ENCODE results near the gene VPS13C. TPM values are rescaled to one million over a fixed set of nuclear protein-coding genes. Genes with fewer than 3 reads are reported as not detected.

The VPS13C gene
- total RNA-seq, 1 donor from 2014 or later: 103 TPM

- DNase-seq (ENCODE audit: low read depth in 2 of 2): no peak
Measured at GRCh38 chr15:61819386-61819785, 240.9 kb downstream of the VPS13C start.

DNA sequence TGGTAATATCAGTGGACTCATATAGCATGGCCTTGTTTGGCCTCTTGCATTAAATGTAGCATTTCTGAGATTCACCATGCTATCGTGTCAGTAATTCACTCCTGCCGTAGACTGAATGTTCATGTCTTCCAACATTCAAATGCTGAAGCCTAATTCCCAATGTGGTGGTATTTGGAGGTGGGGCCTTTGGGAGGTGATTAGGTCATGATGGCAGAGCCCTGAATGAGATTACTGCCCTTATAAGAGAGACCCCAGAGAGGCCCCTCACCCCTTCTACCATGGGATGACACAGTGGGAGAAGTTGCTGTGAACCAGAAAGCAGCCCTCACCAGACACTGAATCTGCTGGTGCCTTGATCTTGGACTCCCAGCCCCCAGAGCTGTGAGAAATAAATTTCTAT is 241.4 kb downstream of the VPS13C start:
- no peak for DNase-seq (ENCODE audit: low read depth in 2 of 2)

- no peak for DNase-seq (ENCODE audit: low read depth in 2 of 2)
Measured at GRCh38 chr15:61816856-61817255, 243.4 kb downstream of the VPS13C start.

DNA sequence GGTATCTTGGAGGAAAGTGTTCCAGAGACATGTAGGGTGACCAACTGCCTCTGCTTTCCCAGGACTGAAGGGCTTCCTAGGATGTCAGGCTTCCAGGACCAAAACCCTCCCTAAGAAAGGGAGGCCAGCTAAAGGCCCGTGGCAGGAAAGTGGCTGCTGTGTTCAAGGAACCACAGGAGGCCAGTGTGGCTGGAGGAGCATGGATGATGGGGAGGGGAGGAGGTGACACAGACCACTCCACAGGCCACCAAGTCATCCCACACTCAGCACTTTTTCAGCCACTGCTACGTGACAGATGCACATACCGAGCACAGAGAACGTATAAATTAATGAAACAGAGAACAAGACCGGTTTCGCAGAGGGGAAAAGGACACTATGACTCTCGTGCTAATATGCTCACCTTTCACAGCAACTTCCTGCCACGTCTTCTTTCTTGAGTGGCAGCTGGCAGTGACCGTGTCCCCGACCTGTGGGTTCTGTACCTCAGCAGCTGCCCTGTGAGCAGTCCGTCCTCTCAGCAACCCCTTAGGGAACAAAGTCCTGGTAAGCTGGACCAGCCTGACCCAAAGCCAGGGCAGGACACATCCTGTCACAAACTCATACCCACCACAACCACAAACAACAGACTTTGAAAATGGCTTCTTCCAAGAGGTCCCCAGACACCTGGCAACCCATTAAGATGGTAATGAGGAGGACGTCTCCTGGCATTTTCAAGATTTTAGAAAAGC is 244.7 kb downstream of the VPS13C start:
- no peak for DNase-seq (ENCODE audit: low read depth in 2 of 2)

DNA sequence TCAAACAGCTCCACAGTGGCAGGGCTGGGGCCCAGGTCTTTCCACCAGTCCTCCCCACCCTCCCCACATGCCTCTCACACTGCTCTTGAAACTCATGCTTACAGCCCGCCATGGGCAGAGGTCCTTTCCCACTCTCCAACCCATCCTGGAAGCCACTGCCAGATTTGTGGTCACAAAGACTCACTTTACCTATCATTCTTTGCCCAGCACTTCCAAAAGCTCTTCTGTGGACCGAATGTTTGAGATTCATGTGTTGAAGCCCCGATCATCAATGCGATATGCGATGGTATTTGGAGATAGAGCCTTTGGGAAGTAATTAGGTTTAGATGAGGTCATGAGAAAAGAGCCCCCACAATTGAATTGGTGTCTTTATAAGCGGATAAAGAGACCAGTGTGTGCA is 247.8 kb downstream of the VPS13C start:
- no peak for DNase-seq (ENCODE audit: low read depth in 2 of 2)

DNA sequence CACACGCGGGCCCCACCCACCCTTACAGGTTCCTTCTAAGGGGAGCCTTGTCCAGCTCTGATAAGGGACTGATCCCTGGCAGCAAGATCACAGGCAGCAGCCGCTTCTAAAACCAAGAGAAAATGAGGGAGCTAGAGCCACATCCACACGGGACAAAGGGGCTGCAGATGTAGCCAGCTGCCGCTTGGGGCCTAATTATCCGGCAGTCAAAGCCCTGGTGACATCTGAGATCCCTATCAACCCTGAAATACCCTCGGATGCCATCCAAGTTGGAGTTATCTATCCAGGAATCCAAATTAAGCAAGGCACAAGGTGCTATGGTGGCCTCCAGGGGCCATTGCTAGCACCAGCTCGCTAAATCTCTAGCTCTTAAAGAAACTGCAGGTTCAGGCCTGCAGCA is 248.3 kb downstream of the VPS13C start:
- no peak for DNase-seq (ENCODE audit: low read depth in 2 of 2)

- DNase-seq (ENCODE audit: low read depth in 2 of 2): no peak
Measured at GRCh38 chr15:61809216-61809615, 251.0 kb downstream of the VPS13C start.

DNA sequence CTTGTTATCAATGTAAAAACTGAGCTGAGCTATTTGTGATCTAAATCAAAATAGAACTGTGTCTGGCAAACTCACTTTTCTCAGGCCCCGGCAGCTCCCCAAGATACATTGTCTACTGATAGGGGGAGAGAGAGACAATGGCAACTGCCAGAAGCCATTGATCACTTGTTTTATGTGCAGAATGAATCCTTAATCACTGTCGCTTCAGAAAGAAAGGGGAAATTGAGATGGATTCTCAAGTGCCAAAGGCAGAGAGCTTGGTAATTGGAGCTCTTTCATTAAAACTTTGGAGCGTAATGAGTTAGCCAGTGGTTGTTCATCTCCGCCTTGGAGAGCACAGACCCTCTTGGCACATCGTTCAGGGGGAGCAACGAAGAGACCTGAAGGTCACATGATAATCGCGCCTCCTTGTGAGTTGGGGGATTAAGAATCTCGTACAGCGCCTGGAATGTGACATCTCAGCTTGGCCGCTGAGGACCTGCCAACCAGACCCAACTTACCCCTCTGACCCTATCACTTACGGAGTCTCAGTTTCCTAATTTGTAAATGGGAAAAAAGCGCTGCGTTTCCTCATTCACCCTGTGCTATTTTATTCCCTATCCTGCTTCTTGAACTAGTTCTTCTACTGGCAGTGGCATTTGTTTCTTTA is 252.8 kb downstream of the VPS13C start:
- DNase-seq (ENCODE audit: low read depth in 2 of 2): no peak

Other genes starting within 250 kb of the VPS13C start
- gene C2CD4A, start 6.5 kb upstream of the VPS13C start, total RNA-seq: 0.60 and 0.87 TPM in 2 replicates
- 20.0 and 45.6 TPM in 2 replicates for gene C2CD4B, start 104.8 kb upstream of the VPS13C start, total RNA-seq

Data from lung microvascular endothelial cell (primary cell).